Lower lobe of right lung (tissue), 2 donors: ENCODE results near the gene CLNK. TPM values are rescaled to one million over a fixed set of nuclear protein-coding genes. Genes with fewer than 3 reads are reported as not detected.

Experiments
- ATAC-seq, 2 donors: fragments of 200-7000 bp; cut with Tn5 transposase; one replicate each; pipeline ENCODE4 v1.9.1; 2020 to 2022; ENCODE audit warnings: mild to moderate bottlenecking in 2 of 2, moderate library complexity in 2 of 2
- DNase-seq: peaks from one replicate; pipeline ENCODE4 v3.0.0-alpha.2; 2020
- H3K27ac ChIP-seq: fragments of 200-600 bp; one replicate; pipeline ENCODE4 v1.8.0; 2022
- H3K27me3 ChIP-seq: fragments of 200-600 bp; one replicate; pipeline ENCODE4 v1.8.0; 2022; ENCODE audit warnings: low read depth
- H3K36me3 ChIP-seq: fragments of 200-600 bp; one replicate; pipeline ENCODE4 v1.8.0; 2022; ENCODE audit warnings: mild to moderate bottlenecking
- H3K4me1 ChIP-seq: fragments of 200-600 bp; one replicate; pipeline ENCODE4 v1.8.0; 2022
- H3K4me3 ChIP-seq: fragments of 200-600 bp; one replicate; pipeline ENCODE4 v1.8.0; 2022; ENCODE audit warnings: mild to moderate bottlenecking
- H3K9me3 ChIP-seq: fragments of 200-600 bp; one replicate; pipeline ENCODE4 v1.8.0; 2022
- intact Hi-C: fragments of 100-400 bp; cut with DNase I; formaldehyde crosslinking; loops from one replicate; pipeline ENCODE4 v1.11.0; 2022
- total RNA-seq: library from RNA; stranded (reverse); fragmentation: NEBNext Ultra II Directional; extraction: Animal tissue kit (Norgen Biotek cat#: 25700); gene quantifications from one replicate; pipeline ENCODE4 v1.2.1, GENCODE V29; 2021
- TF ChIP-seq, protein P1 (sequence below): fragments of 200-600 bp; IDR thresholded peaks from one replicate; pipeline ENCODE4 v1.8.0; 2022; ENCODE audit warnings: antibody characterized with exemption, mild to moderate bottlenecking
- donor health status: DM: no; HTN: yes; CAD: no; lungs with severe emphysema.

CLNK gene
- total RNA-seq, 1 donor from 2014 or later: 0.09 TPM

GRCh38 chr4:10534820-10535219 is 149.7 kb downstream of the CLNK start:
- Histone ChIP-seq H3K27ac (no peak overlapping the region), H3K4me3 (no peak overlapping the region), H3K4me1 (peaks cover 6% of the 10 kb centered on the region), H3K36me3 (no peaks in the 10 kb centered on the region), H3K27me3 (no peaks in the 10 kb centered on the region), H3K9me3 (no peaks in the 10 kb centered on the region)
- intact Hi-C loops: no loop called here
- TF ChIP-seq, protein P1, sequence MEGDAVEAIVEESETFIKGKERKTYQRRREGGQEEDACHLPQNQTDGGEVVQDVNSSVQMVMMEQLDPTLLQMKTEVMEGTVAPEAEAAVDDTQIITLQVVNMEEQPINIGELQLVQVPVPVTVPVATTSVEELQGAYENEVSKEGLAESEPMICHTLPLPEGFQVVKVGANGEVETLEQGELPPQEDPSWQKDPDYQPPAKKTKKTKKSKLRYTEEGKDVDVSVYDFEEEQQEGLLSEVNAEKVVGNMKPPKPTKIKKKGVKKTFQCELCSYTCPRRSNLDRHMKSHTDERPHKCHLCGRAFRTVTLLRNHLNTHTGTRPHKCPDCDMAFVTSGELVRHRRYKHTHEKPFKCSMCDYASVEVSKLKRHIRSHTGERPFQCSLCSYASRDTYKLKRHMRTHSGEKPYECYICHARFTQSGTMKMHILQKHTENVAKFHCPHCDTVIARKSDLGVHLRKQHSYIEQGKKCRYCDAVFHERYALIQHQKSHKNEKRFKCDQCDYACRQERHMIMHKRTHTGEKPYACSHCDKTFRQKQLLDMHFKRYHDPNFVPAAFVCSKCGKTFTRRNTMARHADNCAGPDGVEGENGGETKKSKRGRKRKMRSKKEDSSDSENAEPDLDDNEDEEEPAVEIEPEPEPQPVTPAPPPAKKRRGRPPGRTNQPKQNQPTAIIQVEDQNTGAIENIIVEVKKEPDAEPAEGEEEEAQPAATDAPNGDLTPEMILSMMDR: no peak
- DNase-seq (no peak), ATAC-seq (no peak)

DNA sequence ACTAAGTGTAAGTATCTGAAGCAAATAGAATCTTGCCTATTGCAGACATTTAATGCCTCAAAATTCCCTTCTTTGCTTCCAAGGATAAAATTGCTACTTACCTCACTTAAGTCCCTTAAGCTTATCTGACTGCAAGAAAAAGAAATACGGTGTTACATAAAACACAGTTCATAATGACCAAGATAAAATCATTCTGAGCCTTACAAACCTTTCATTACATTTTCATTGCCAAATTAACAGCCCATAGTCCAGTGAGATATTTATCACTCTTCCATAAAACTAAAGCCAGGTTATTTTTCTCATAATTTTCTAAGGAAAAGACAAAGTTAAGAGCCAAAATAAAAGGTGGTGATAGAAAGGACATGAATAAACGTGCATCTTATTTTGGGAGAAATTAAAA is 152.4 kb downstream of the CLNK start:
- Histone ChIP-seq H3K36me3 (no peaks in the 10 kb centered on the region), H3K27me3 (no peaks in the 10 kb centered on the region), H3K4me1 (peaks cover 6% of the 10 kb centered on the region), H3K27ac (no peak overlapping the region), H3K4me3 (no peak overlapping the region), H3K9me3 (no peaks in the 10 kb centered on the region)
- DNase-seq (no peak), ATAC-seq (no peak)
- TF ChIP-seq, protein P1: no peak
- intact Hi-C loops: no loop called here

DNA sequence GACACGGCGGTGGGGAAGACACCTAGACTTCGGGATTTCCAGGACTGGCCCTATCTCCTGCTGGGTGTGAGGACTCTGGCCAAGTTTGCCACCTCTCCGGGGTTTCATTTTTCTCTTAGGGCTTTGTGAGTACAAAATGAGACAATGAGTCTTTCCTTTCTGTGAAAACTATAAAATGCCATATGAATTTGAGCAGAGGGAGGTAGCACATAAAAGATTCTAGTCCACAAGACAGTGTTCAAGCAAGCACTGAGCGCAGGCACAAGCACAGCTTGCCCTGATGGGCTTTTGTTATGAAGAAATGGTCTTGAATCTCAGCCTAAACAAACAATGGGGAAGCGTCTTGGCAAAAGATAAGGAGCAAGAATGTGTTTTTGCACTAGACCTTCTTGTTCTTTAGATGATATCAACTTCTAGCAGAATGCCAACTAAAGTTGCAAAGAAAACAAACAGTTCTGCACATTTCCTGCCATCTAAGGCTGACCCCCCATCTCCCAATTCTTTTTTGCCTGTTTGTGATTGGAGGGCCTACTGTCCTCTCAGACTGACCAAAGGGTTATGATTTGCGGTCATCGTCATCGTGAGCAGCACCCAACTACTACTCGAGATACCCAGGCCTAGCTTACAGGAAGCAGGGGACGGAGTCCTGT is 154.3 kb downstream of the CLNK start:
- intact Hi-C loops: no loop called here
- H3K4me3 ChIP-seq: no peak overlapping the region
- ATAC-seq (peak in 1 of 2 donors; percentile 36), DNase-seq (no peak)
- H3K27ac ChIP-seq: peak overlapping the region; percentile 41
- H3K9me3 ChIP-seq: no peaks in the 10 kb centered on the region
- H3K27me3 ChIP-seq: no peaks in the 10 kb centered on the region
- no peaks in the 10 kb centered on the region for H3K36me3 ChIP-seq
- TF ChIP-seq, protein P1: no peak
- peaks cover 6% of the 10 kb centered on the region for H3K4me1 ChIP-seq

DNA sequence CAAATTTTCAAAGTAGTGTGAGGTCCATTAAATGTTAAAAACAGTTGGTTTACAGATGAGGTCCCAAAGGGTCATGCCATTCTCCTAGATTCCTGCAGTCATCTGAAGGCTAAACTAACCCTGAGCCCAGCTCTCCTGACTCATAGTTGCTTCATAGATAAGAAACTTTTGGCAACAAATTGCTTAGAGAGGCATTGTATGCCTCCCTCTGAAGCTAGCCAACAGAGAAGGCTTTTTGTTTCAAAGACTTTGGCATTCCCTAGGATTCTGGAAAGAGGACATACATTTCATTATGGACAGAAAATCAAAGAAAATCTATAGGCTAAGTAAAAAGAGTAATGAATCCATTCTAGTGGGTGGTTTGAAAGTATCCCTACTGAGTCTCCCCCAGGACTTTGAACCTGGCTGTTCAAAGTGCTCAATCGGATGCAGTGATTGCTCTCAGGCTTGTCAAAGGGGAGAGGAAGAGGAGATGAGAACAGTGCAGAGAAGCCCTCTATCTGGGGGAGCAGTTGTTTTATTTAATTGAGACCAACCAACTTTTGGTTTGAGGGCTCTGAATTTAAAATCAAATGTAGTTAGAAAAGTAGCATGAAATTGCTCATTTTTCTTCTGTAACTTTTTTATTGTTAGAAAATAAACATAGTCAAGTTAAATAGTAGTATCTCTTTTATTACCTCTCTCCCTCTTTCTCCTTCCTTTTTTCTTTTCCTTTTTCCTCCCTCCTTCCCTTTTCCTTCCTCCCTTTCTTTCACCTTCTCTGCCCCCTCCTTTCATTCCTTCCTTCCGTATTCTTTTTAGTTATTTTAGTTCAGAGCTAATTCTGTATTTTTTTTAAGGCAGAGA is 155.1 kb downstream of the CLNK start:
- Histone ChIP-seq H3K9me3 (no peaks in the 10 kb centered on the region), H3K4me3 (no peak overlapping the region), H3K27me3 (no peaks in the 10 kb centered on the region), H3K27ac (peak overlapping the region; percentile 41), H3K4me1 (peaks cover 6% of the 10 kb centered on the region), H3K36me3 (no peaks in the 10 kb centered on the region)
- ATAC-seq (no peak), DNase-seq (no peak)
- TF ChIP-seq, protein P1: no peak
- intact Hi-C loops: no loop called here

GRCh38 chr4:10527438-10527837 is 157.1 kb downstream of the CLNK start:
- no peak for ATAC-seq
- intact Hi-C loops: no loop called here
- H3K4me3 ChIP-seq: no peak overlapping the region
- DNase-seq: no peak
- H3K4me1 ChIP-seq: peaks cover 6% of the 10 kb centered on the region
- no peak overlapping the region for H3K27ac ChIP-seq
- H3K9me3 ChIP-seq: no peaks in the 10 kb centered on the region
- H3K27me3 ChIP-seq: no peaks in the 10 kb centered on the region
- TF ChIP-seq, protein P1: no peak
- no peaks in the 10 kb centered on the region for H3K36me3 ChIP-seq
